ENCODE results near the gene TOMM34.

Gene TOMM34, protein sequence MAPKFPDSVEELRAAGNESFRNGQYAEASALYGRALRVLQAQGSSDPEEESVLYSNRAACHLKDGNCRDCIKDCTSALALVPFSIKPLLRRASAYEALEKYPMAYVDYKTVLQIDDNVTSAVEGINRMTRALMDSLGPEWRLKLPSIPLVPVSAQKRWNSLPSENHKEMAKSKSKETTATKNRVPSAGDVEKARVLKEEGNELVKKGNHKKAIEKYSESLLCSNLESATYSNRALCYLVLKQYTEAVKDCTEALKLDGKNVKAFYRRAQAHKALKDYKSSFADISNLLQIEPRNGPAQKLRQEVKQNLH

DNA sequence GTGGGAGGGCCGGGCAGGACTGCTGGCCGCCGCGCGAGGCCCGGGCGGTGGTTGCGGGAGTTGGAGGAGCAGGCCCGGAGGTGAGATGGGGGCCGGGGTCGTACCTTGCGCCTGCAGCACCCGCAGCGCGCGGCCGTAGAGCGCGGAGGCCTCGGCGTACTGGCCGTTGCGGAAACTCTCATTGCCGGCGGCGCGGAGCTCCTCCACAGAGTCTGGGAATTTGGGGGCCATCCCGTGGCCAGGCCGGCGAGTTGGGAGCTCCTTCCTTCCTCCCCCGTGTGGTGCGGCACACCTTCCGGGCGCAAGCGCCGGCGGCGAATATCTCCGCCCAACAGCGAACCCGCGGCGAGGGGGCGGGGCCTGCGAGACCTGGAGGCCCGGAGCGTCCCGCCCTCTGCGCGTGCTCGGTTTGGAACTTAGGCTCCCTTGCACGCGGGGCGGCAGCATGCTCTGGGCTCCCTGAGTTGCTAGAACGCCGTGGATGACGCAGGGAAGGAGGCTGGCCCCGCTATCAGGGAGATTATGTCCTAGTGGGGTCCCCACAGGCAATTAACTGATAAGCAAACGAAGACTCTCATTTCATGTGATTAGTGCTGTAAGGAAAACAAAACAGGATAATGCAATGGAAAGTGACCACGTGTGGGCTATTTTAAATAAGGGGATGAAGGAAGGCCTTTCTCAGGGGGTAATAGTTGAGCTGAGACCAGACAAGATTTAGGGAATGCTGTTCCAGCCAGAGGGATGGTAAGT is at the start of gene TOMM34:
Gene TOMM34 (minus strand): TSS at position 295 of the 750 bp plus-strand sequence. CDS start 64 bp downstream, at position 231.
- peak; percentile 90 for DNase-seq (ENCODE audit: low read depth)

DNA sequence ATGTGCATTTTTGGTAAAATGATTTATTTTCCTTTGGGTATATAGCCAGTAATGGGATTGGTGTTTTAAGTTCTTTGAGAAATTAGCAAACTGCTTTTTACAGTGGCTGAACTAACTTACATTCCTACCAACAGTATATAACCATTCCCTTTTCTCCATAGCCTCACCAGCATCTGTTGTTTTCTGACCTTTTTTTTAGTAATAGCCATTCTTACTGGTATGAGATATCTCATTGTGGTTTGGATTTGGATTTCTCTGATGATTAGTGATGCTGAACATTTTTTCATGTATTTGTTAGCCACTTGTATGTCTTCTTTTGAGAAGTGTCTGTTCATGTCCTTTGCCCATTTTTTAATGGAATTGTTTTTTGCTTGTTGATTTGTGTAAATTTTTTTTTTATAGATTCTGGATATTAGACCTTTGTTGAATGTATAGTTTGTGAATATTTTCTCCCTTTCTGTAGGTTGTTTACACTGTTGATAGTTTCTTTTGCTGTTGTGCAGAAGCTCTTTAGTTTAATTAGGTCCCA is 48.4 kb upstream of the TOMM34 start:
- DNase-seq (ENCODE audit: low read depth), result no peak

DNA sequence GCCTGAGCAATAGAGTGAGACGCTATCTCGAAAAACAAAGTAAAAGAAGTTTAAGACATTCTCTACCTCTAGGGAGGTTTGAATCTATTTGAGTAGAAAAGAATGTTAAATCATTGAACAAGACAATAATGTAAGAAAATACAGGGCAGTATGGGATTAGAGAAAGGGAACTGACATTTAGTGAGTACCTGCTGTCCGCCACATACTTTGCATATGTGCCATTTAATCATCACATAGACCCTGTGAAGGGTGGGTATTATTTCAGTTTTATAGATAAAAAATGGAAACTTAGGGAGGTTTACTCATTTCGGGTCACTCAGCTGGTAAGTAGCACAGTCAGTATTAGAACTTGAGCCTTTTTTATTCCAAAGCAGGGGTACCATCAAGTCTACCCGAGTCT is 37.5 kb upstream of the TOMM34 start:
- DNase-seq (ENCODE audit: low read depth), result no peak

DNA sequence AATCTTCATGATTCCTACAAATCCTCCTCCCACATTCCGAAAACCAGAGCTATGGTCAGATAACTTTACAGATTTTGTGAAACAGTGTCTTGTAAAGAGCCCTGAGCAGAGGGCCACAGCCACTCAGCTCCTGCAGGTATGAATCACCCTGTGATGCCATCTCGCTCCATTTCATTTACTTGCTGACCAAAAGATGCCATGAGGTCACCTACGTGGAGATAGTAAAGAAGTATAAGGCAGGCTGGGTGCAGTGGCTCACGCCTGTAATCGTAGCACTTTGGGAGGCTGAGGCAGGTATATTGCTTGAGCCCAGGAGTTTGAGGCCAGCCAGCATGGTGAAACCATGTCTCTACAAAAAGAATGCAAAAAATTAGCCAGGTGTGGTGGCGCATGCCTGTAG is 37.0 kb upstream of the TOMM34 start:
- DNase-seq (ENCODE audit: low read depth), result no peak

DNA sequence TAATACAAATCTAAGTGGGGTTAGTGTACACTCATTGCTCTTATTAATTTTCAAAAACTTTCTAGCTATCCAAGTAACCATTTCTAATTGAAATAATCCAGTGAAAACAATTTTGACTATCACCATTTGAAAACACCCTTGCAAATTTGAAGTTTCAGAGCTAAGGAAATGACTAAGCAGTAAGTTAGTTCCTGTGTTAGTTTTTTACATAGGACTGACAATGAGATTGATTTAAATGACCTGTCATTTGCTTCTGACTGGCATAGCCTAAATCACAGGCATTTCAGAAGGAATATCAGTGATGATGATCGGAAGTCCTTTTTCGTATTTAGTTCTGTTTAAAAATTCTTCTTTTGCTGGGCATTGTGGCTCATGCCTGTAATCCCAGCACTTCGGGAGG is 33.1 kb upstream of the TOMM34 start:
- no peak for DNase-seq (ENCODE audit: low read depth)

DNA sequence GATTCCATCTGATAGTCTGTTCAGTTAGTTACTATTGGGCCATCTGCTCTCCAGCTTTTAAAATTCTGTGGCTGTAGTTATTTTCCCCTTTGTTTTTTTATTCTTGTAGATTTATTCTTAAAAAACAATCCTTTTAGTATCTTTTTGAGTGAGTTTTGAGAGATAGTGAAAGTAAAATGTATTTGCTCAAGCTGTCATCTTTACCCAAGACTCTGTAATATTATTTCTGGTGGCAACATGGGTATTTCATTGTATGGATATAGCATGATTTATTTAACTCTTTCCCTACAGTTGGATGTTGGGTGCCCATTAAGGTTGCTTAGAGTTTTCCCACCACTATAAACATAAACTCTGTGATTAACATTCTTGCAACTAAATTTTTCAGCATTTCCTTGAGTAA is 30.8 kb upstream of the TOMM34 start:
- DNase-seq (ENCODE audit: low read depth), result no peak

DNA sequence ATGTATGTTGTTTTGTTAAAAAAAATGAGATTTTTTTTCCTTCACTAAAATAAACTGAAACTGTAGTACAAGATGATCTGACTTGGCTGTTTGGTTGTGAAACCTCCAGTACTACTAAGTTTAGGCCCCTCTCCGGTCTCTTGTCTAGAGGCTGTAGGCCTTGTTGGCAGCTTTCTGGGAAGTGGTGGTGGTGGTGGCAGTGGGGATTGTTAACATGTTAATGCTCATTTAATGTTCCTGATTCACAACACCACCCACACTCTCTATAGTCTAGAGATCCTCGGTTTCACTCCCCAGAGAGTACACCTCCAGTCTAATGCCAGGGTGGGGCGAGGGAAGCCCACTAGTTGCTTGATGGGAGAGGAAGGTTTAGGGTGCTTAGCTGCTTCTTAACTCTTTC is 30.2 kb upstream of the TOMM34 start:
- DNase-seq (ENCODE audit: low read depth), result no peak

DNA sequence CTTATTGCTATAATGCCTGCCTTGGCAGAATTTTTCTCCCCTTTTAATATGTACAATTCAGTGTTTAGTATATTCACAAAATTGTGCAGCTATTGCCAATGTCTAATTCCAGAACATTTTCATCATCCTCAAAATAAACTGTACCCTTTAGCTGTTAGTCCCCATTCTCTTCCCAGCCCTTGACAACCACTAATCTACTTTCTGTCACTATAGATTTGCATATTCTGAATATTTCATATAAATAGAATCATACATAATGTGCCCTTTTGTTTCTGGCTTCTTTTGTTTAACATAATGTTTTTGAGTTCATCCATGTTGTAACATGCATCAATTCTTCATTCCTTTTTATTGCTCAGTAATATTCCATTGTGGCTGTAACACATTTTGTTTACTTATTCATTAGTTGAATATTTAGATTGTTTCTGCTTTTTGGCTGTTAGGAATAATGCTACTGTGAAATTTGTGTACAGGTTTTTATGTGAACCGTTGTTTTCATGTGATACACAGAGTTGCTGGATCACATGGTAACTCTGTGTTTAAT is 28.5 kb upstream of the TOMM34 start:
- DNase-seq (ENCODE audit: low read depth), result no peak

DNA sequence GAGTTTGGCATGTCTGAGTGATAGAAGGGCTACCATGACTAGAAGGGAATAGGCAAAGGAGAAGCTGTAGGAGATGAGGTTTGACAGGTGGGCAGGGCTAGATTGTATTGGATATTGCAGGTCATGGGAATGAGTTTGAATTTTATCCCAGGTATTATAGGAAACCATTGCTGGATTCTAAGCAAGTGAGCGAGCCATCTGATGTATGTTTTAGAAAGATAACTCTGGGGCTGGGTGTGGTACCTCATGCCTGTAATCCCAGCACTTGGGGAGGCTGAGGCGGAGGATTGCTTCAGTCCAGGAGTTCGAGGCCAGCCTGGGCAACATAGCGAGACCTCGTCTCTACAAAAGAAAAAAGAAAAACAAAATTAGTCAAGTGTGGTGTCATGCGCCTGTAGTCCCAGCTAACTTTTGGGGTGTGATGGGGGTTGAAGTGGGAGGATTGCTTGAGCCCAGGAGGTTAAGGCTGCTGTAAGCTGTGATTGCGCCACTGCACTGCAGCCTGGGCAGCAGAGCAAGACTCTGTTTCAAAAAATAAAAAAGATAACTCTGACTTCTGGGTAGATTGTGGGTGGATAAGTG is 23.0 kb upstream of the TOMM34 start:
- no peak for DNase-seq (ENCODE audit: low read depth)

DNA sequence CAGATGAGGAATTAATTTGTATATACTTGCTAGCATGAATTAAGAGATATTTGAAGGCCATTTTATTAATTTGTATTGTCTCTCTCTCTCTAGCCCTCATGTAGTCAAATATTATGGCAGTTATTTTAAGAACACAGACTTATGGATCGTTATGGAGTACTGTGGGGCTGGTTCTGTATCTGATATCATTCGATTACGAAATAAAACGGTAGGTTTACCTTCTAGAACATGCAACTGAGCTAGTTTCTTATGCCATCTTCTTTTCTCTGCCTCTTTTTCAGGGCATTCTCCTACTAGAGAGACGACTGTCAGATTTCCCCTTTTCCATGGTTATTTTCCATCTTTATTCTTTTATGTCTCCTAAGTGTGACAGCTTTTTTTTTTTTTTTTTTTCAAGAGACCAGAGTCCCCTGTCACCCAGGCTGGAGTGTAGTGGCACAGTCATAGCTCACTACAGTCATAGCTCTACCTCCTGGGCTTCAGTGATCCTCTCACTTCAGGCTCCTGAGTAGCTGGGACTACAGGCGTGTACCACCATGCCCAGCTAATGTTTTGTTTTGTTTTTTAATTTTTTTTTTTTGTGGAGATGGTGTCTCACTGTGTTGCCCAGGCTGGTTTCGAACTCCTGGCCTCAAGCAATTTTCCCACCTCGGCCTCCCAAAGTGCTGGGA is 21.7 kb upstream of the TOMM34 start:
- DNase-seq (ENCODE audit: low read depth), result no peak

DNA sequence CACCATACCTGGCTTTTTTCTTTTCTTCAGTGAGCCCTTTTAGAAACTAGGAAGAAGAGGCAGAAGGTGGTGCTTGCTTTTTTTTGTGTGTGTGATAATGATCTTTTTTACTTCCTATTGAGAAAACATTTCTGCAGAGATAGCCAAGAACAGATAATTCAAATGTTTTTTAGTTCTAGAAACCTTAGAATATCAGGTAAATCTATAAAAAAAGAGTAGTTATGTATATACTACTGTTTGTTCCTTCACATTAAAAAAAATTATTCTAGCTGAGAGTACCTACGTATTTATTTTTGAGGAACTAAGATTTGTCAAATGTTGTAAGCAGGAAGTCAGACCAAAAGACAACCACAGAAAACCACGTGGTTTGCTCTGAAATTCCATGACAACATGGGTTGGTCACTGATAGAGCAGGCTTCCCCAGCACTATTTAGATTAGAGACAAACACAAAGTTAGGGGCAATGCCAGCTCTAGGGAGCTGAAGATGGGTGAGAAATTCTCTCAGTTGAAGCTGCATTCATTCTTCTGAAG is 19.0 kb upstream of the TOMM34 start:
- DNase-seq (ENCODE audit: low read depth), result no peak

DNA sequence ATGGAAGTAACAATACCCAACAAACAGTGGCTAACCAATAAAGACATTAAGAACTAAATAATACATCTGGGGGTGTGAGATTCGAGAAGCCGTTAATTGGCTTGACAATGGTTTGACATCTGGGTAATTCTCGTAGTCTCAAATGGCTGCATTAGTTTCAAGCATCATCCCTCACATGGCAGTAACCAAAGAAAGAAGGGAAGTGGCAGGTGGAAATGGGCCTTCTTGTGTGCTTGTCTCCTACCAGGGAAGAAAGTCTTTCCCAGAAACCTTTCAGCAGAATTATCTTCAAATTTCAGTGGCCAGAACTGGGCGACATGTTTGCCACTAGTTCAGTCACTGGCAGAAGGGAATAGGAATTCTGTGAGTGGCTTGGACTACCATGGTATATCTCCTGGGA is 16.5 kb upstream of the TOMM34 start:
- no peak for DNase-seq (ENCODE audit: low read depth)

DNA sequence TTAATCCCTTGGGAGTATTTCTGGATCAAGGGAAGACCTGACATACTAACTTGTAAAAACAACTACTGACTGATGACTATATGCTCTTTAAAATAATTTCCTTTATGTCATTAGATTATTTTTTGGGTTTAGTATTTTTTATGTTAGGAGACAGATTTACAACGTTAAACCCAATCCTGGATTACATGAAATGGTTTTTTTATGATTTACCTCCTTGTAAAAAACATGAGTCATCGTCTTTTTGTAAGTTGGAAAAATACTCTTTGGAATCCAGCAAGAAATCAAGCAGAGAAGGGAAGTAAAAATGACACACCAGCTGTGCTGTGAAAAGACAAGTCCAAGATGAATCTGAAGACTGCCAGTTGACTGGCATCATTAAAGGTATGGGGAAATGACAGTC is 12.9 kb upstream of the TOMM34 start:
- no peak for DNase-seq (ENCODE audit: low read depth)

DNA sequence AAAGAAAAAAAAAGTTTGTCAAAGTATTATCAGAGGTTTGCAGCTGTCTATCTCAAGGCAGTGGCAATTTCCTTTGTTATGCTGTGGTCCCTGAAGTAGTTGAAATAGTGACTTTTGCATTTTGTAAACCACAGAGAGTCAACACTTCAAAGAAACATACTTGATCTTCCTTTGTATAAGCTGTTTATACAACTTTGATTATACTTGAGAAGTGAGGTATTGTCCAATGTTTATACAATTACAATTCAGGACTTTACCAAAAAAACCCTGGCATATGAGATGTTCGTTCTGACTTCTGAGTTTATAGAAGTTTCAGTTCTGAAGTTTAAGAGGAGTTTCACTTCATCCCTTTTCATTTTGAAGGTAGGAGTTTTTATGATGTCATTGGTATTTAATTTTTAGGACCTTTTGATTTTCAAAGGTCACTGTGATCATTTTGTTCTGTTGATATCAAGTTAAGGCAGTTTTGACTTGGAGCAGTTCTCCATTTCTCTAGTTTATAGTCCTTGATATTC is 10.1 kb upstream of the TOMM34 start:
- DNase-seq (ENCODE audit: low read depth), result no peak

DNA sequence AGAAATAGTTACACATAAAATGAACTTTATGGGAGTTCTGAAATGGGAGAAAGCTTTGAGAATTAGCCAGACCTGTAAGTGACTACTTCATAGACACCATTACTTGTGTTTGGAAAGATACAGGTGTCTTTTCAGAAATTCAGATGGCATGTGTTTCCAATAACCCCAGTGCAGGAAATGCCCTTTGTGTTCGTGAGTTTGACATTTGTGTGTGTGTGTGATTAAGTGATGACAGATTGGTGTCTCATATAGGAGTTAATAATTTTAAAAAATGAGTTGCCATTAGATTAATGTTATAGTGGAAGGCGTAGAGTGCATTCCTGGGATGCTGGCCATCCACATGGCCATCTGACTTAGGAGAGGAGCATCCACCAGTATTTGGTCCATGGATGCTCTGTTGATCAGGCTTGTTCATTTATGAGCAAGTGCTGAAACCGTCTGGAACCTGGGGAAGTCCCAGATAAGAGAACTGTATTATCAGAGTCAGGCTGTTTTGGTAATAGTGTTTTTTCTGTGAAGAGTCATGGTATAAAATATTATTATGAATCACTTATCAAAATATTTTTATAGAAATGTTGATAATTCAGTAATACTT is 9.2 kb upstream of the TOMM34 start:
- DNase-seq (ENCODE audit: low read depth), result no peak

DNA sequence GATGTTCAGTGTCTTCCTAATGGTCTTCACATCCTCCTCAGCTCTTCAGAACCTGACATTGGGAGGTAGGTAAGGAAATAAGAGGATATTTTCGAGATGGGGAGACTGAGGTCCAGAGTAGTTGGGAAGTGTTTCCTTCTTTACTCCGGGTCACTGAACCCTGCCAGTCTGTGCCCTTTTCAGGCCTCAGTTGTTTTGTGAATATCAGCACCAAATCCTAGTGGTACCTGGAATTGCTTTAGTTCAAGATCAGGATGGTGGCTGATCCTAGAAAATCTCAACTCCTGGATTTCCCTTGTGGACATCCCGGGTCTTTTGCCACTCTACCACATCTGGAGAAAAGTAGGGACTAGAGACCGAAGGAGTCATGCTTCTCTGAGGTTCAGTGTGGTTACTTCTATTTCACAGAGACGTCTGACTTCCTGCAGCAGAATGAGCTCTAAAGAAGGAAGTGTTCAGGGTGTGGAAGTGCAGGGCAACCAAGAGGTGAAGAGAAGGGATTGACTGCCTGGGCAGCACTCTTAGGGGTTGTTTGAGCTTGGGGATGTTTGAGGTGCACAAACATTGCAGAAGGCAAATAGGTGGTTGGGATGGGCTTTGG is 7.1 kb upstream of the TOMM34 start:
- DNase-seq (ENCODE audit: low read depth), result no peak

DNA sequence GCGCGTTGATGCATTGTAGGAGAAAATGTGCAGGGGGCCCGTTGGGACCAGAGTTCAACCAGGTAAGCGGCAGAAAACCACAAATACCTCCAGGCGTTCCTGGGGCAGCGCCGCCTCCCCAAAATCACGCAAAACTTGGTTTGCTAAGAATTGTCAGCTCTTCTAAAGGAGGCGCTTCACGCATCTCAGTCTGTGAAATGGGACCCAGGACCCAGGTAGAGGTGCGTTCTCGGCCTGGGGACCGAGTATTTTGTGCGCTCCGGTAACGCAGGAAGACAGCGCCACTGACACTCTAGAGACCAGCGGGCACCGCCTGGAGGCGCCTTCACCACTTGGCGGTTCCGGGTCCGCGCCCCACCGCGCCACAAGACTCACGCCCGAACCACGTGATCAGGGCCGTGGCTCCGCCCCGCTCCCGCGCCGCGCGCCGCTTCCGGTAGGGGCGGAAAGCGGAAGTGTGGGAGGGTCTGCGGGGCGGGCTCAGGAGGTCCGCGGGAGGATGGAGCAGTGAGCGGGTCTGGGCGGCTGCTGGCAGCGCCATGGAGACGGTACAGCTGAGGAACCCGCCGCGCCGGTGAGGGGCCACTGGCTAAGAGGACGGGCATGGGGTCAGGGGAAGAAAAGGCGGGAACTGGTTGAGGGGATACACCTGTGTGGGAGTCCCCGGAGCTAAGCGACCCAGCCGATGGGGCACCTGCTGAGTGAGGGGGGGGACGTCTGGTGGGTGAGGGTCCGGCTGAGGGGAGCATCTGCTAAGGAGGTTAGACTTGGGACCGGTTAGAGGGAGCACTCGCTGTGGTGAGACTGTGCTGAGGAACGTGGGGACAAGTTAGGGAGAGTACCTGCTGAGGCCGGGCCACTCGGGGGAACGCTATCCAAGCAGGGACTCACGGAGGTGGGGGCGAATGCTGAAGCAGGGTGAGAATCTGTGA is 6.1 kb upstream of the TOMM34 start, which contains the start of gene STK4:
Gene STK4 (plus strand): TSS at position 483 of the 932 bp plus-strand sequence. CDS start 57 bp downstream, at position 540.
- DNase-seq (ENCODE audit: low read depth), result peak; percentile 90

DNA sequence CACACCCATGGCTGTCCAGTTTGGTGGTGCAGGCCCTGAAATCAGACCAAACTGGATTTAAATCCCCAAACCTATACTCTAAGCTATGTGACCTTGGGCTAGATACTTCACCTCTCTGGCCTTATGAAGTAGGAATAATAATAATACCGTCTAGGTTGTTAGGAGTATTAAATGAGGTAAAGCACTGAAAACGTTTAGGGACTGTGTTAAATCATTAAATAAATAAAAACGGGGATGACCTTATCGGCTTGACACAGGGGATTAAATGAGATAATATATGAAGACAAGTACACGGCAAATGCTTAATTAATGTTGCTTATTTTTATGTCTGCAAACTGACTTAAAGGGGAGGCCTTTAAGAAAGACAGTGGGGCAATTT is 5.4 kb upstream of the TOMM34 start:
- no peak for DNase-seq (ENCODE audit: low read depth)

DNA sequence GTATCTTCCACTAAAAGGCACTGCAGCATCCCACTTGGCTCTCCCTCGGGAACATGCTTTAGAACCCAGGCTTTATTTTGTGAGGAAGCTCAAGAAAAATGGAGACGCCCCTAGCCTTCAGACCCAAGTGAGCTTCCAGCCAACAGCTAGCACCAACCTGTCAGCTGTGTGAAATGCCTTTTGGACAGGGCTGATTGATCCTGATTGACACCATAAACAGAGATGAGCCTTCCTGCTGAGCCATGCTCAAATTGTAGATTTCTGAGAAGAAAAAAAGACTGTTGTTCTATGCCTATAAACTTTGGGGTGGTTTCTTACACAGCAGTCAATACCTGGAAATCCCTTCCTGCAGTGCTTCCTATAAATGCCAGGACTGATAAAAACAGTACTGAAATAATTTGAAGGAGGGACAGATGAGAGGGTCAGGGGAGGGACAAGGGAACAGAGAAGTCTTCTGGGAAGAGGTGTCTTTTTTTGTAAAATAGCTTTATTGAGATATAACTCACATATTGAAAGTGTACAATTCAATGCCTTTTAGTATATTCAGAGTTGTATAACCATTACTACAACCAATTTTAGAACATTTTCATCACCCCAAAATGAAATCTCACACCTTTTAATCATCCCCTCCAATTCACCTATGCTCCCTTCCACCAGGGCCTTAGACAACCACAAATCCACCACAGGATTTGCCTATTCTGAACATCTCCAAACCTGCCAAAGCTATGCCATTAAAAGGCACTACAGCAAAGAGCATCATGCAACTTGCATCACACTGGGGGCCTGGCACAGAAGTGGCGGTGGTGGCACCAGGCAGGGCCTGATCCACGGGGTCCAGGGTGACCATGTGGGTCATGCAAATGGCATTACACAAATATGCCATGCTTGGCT is 3.4 kb upstream of the TOMM34 start:
- no peak for DNase-seq (ENCODE audit: low read depth)

Measured in stimulated activated CD8-positive, alpha-beta memory T cell treated with anti-CD3 and anti-CD28 coated beads, Interleukin-7, amount 100 ng/mL, for 24 hours (primary cell).